ENCODE results near the gene DHX35.

Gene DHX35

GRCh38 chr20:39049148-39049547, 87.0 kb downstream of the DHX35 start:
- no peak overlapping the region for H3K4me3 ChIP-seq (replicated peaks; ENCODE audit: low read depth, low read length)
- DNase-seq (ENCODE audit: low read depth), result no peak
- no peak for TF ChIP-seq CTCF (IDR thresholded peaks at IDR 0.05; ENCODE audit: low read length, missing control alignments)

GRCh38 chr20:39049684-39050554, 87.8 kb downstream of the DHX35 start:
- peak; percentile 54 for TF ChIP-seq CTCF (IDR thresholded peaks at IDR 0.05; ENCODE audit: low read length, missing control alignments)
- H3K4me3 ChIP-seq (replicated peaks; ENCODE audit: low read depth, low read length), result peak overlapping the region; percentile 71
- peak; percentile 73 for DNase-seq (ENCODE audit: low read depth)

GRCh38 chr20:39050555-39050902, 88.4 kb downstream of the DHX35 start:
- H3K4me3 ChIP-seq (replicated peaks; ENCODE audit: low read depth, low read length), result peak overlapping the region; percentile 71
- no peak for DNase-seq (ENCODE audit: low read depth)
- TF ChIP-seq CTCF (IDR thresholded peaks at IDR 0.05; ENCODE audit: low read length, missing control alignments), result no peak

GRCh38 chr20:39052676-39053075, 90.5 kb downstream of the DHX35 start:
- TF ChIP-seq CTCF (IDR thresholded peaks at IDR 0.05; ENCODE audit: low read length, missing control alignments), result no peak
- DNase-seq (ENCODE audit: low read depth), result no peak
- H3K4me3 ChIP-seq (replicated peaks; ENCODE audit: low read depth, low read length), result no peak overlapping the region

GRCh38 chr20:39057143-39057542, 95.0 kb downstream of the DHX35 start:
- H3K4me3 ChIP-seq (replicated peaks; ENCODE audit: low read depth, low read length), result no peak overlapping the region
- no peak for DNase-seq (ENCODE audit: low read depth)
- TF ChIP-seq CTCF (IDR thresholded peaks at IDR 0.05; ENCODE audit: low read length, missing control alignments), result no peak

- DNase-seq (ENCODE audit: low read depth), result no peak
- no peak overlapping the region for H3K4me3 ChIP-seq (replicated peaks; ENCODE audit: low read depth, low read length)
- no peak for TF ChIP-seq CTCF (IDR thresholded peaks at IDR 0.05; ENCODE audit: low read length, missing control alignments)
These were observed 95.8 kb downstream of the DHX35 start for GRCh38 chr20:39057911-39058310.

GRCh38 chr20:39059036-39059435, 96.9 kb downstream of the DHX35 start:
- DNase-seq (ENCODE audit: low read depth), result no peak
- no peak overlapping the region for H3K4me3 ChIP-seq (replicated peaks; ENCODE audit: low read depth, low read length)
- no peak for TF ChIP-seq CTCF (IDR thresholded peaks at IDR 0.05; ENCODE audit: low read length, missing control alignments)

Measured in fibroblast of pulmonary artery (primary cell).